Measurements from ENCODE around the gene FOXE3.

FOXE3 gene

GRCh38 chr1:47403321-47403910, 12.7 kb upstream of the FOXE3 start:
- no peak for DNase-seq (ENCODE audit: low spot score)

GRCh38 chr1:47405697-47406096, 10.4 kb upstream of the FOXE3 start:
- DNase-seq (ENCODE audit: low spot score): no peak

GRCh38 chr1:47406966-47407365, 9.1 kb upstream of the FOXE3 start:
- DNase-seq (ENCODE audit: low spot score): no peak

- DNase-seq (ENCODE audit: low spot score): no peak
Measured at GRCh38 chr1:47407481-47407880, 8.6 kb upstream of the FOXE3 start.

- no peak for DNase-seq (ENCODE audit: low spot score)
Measured at GRCh38 chr1:47409311-47410067, 6.6 kb upstream of the FOXE3 start.

GRCh38 chr1:47410068-47410455, 6.0 kb upstream of the FOXE3 start:
- DNase-seq (ENCODE audit: low spot score): no peak

- DNase-seq (ENCODE audit: low spot score): no peak
Measured at GRCh38 chr1:47411436-47411835, 4.6 kb upstream of the FOXE3 start.

GRCh38 chr1:47412437-47412836, 3.6 kb upstream of the FOXE3 start:
- no peak for DNase-seq (ENCODE audit: low spot score)

- no peak for DNase-seq (ENCODE audit: low spot score)
Measured at GRCh38 chr1:47416319-47417169, 459 bp downstream of the FOXE3 start.

- no peak for DNase-seq (ENCODE audit: low spot score)
Measured at GRCh38 chr1:47417170-47418044, 1.3 kb downstream of the FOXE3 start.

- DNase-seq (ENCODE audit: low spot score): no peak
Measured at GRCh38 chr1:47418122-47418521, 2.0 kb downstream of the FOXE3 start.

GRCh38 chr1:47418681-47419325, 2.7 kb downstream of the FOXE3 start:
- DNase-seq (ENCODE audit: low spot score): no peak

GRCh38 chr1:47420547-47420946, 4.5 kb downstream of the FOXE3 start:
- DNase-seq (ENCODE audit: low spot score): no peak

- DNase-seq (ENCODE audit: low spot score): no peak
Measured at GRCh38 chr1:47423872-47424271, 7.8 kb downstream of the FOXE3 start.

- DNase-seq (ENCODE audit: low spot score): peak; percentile 38
Measured at GRCh38 chr1:47424336-47424982, 8.4 kb downstream of the FOXE3 start.

GRCh38 chr1:47431534-47431933, 15.4 kb downstream of the FOXE3 start:
- no peak for DNase-seq (ENCODE audit: low spot score)

- DNase-seq (ENCODE audit: low spot score): peak; percentile 61
Measured at GRCh38 chr1:47432071-47433036, 16.3 kb downstream of the FOXE3 start.

- no peak for DNase-seq (ENCODE audit: low spot score)
Measured at GRCh38 chr1:47433037-47433421, 16.9 kb downstream of the FOXE3 start.

GRCh38 chr1:47433477-47434050, 17.5 kb downstream of the FOXE3 start:
- no peak for DNase-seq (ENCODE audit: low spot score)

All from SK-N-DZ (cell line).